ENCODE data around the gene KCNN2. TPM values are rescaled to one million over a fixed set of nuclear protein-coding genes. Genes with fewer than 3 reads are reported as not detected.

Gene KCNN2
- total RNA-seq, 1 donor: not detected

DNA sequence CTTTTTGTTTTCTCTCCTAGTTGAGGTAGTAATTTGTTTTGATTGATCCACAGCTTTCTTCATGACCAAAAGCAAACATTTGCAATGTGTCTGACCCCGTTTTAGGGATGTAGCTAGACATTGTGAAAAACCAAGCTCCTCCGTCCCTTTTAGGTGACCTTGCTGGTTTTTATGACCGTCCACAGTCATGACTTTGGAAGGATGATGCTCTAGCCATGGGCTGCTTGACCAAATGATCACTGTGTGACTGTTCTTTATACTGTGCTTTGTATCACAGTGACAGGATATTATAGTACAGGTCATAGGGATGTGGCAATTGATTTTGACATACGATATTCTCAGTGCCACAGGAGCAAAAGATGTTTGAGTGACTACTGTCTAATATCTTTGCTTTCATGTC lies 54.4 kb downstream of the KCNN2 start:
- no peaks in the 10 kb centered on the region for H3K27me3 ChIP-seq (ENCODE audit: insufficient read depth, low read length)
- H2AFZ ChIP-seq (ENCODE audit: low read length): no peak overlapping the region
- H4K20me1 ChIP-seq (ENCODE audit: insufficient read depth, low read length): no peaks in the 10 kb centered on the region
- H3K36me3 ChIP-seq (ENCODE audit: insufficient read depth, low read length): no peaks in the 10 kb centered on the region
- no peak overlapping the region for H3K27ac ChIP-seq (ENCODE audit: low read depth, low read length)
- no peak overlapping the region for H3K4me2 ChIP-seq (ENCODE audit: insufficient read depth, low read length)
- DNase-seq (ENCODE audit: insufficient read length, low spot score, missing footprints): no peak
- TF ChIP-seq, protein P1, sequence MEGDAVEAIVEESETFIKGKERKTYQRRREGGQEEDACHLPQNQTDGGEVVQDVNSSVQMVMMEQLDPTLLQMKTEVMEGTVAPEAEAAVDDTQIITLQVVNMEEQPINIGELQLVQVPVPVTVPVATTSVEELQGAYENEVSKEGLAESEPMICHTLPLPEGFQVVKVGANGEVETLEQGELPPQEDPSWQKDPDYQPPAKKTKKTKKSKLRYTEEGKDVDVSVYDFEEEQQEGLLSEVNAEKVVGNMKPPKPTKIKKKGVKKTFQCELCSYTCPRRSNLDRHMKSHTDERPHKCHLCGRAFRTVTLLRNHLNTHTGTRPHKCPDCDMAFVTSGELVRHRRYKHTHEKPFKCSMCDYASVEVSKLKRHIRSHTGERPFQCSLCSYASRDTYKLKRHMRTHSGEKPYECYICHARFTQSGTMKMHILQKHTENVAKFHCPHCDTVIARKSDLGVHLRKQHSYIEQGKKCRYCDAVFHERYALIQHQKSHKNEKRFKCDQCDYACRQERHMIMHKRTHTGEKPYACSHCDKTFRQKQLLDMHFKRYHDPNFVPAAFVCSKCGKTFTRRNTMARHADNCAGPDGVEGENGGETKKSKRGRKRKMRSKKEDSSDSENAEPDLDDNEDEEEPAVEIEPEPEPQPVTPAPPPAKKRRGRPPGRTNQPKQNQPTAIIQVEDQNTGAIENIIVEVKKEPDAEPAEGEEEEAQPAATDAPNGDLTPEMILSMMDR (IDR thresholded peaks at IDR 0.05; ENCODE audit: extremely low read depth, low read depth, low read length): no peak
- no peak overlapping the region for H3K4me3 ChIP-seq (ENCODE audit: insufficient read depth, low read length)
- H3K4me1 ChIP-seq (ENCODE audit: insufficient read depth, low read length): no peaks in the 10 kb centered on the region
- H3K79me2 ChIP-seq (ENCODE audit: insufficient read depth, low read length): no peaks in the 10 kb centered on the region
- no peaks in the 10 kb centered on the region for H3K9me3 ChIP-seq (ENCODE audit: low read depth, low read length)

DNA sequence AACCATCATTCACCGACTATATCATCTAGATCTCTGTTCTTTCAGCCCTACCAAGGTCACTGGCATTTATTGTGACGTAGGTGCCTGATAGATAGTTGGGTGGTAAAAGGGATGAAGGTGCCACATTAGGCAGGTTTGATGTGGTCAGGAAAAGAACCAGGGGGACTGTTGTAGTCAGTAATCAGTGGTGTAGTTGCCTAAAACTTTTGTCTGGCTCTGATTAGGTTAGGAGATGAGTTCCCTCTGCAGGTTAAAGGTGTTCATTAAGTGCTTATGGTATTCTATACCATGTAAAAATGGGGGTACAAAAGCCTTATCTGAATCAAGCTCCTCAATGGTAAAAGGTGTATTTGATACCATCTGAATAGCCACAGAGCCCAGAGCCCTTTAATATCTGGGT lies 55.6 kb downstream of the KCNN2 start:
- H3K4me1 ChIP-seq (ENCODE audit: insufficient read depth, low read length): no peaks in the 10 kb centered on the region
- H3K79me2 ChIP-seq (ENCODE audit: insufficient read depth, low read length): no peaks in the 10 kb centered on the region
- H3K4me3 ChIP-seq (ENCODE audit: insufficient read depth, low read length): no peak overlapping the region
- no peak for DNase-seq (ENCODE audit: insufficient read length, low spot score, missing footprints)
- H4K20me1 ChIP-seq (ENCODE audit: insufficient read depth, low read length): no peaks in the 10 kb centered on the region
- no peak overlapping the region for H3K27ac ChIP-seq (ENCODE audit: low read depth, low read length)
- TF ChIP-seq, protein P1 (IDR thresholded peaks at IDR 0.05; ENCODE audit: extremely low read depth, low read depth, low read length): no peak
- H3K36me3 ChIP-seq (ENCODE audit: insufficient read depth, low read length): no peaks in the 10 kb centered on the region
- H3K4me2 ChIP-seq (ENCODE audit: insufficient read depth, low read length): no peak overlapping the region
- H3K27me3 ChIP-seq (ENCODE audit: insufficient read depth, low read length): no peaks in the 10 kb centered on the region
- no peaks in the 10 kb centered on the region for H3K9me3 ChIP-seq (ENCODE audit: low read depth, low read length)
- no peak overlapping the region for H2AFZ ChIP-seq (ENCODE audit: low read length)

DNA sequence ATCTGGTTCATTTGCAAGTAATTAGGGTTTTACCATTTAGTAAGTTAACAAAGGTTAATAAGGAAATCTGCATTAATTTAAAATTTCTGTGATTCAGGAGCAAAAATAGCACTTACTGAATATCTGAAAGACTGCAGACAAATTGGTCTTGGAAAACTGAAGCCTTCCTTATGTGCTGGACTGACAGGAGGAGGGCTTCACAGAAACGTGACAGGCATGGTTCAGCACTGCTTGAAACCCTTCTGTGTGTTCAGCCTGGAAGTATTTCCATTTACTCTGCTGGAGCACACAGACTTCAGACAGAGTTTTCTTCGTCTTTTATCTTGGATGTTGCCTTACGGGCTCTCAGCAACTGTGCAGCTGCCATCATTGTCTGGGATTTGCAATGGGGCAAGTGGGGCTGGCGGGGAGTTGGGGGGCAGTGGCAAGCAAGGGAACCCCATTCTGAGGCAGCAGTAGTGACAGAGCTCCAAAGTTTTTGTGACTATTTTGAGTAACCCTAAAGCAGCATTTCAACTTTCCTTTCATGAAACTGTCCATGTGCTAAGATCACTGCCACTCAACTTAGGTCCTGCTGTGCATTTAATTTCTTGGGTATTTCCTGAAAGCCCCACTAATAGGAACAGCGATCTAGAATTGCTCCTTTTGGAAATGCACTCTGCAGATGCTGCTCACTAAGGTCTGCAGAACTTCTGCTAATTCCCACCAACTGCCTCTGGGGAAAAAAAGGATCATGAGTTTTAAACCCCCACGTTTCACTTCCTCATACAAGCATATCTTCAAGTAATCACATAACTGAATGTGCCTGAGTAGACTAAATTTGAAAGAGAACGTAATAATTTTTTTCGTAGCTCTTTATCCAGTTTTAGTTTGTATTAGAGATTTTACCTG lies 56.6 kb downstream of the KCNN2 start:
- H3K9me3 ChIP-seq (ENCODE audit: low read depth, low read length): no peaks in the 10 kb centered on the region
- TF ChIP-seq, protein P1 (IDR thresholded peaks at IDR 0.05; ENCODE audit: extremely low read depth, low read depth, low read length): no peak
- H3K79me2 ChIP-seq (ENCODE audit: insufficient read depth, low read length): no peaks in the 10 kb centered on the region
- H2AFZ ChIP-seq (ENCODE audit: low read length): no peak overlapping the region
- no peak overlapping the region for H3K27ac ChIP-seq (ENCODE audit: low read depth, low read length)
- H4K20me1 ChIP-seq (ENCODE audit: insufficient read depth, low read length): no peaks in the 10 kb centered on the region
- H3K4me3 ChIP-seq (ENCODE audit: insufficient read depth, low read length): no peak overlapping the region
- no peak for DNase-seq (ENCODE audit: insufficient read length, low spot score, missing footprints)
- H3K4me1 ChIP-seq (ENCODE audit: insufficient read depth, low read length): no peaks in the 10 kb centered on the region
- H3K4me2 ChIP-seq (ENCODE audit: insufficient read depth, low read length): no peak overlapping the region
- no peaks in the 10 kb centered on the region for H3K36me3 ChIP-seq (ENCODE audit: insufficient read depth, low read length)
- H3K27me3 ChIP-seq (ENCODE audit: insufficient read depth, low read length): no peaks in the 10 kb centered on the region

DNA sequence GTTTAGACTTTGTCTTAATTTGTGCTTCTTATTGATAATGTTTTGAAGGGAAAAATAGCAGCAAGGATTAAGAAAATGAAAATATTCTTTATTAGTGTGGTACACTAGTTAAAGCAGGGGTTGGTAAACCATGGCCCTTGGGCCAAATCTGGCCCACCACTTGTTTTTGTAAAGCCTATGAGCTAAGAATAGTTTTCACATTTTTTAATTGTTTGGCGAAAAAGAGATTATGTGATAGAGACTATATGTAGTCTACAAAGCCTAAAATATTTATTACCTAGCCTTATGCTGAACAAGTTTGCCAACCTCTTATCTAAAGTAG lies 57.2 kb downstream of the KCNN2 start:
- Histone ChIP-seq H3K9me3 (ENCODE audit: low read depth, low read length) (no peaks in the 10 kb centered on the region), H3K36me3 (ENCODE audit: insufficient read depth, low read length) (no peaks in the 10 kb centered on the region), H3K4me3 (ENCODE audit: insufficient read depth, low read length) (no peak overlapping the region), H3K27me3 (ENCODE audit: insufficient read depth, low read length) (no peaks in the 10 kb centered on the region), H3K27ac (ENCODE audit: low read depth, low read length) (no peak overlapping the region), H3K4me2 (ENCODE audit: insufficient read depth, low read length) (no peak overlapping the region), H3K79me2 (ENCODE audit: insufficient read depth, low read length) (no peaks in the 10 kb centered on the region), H4K20me1 (ENCODE audit: insufficient read depth, low read length) (no peaks in the 10 kb centered on the region), H3K4me1 (ENCODE audit: insufficient read depth, low read length) (no peaks in the 10 kb centered on the region), H2AFZ (ENCODE audit: low read length) (no peak overlapping the region)
- no peak for DNase-seq (ENCODE audit: insufficient read length, low spot score, missing footprints)
- TF ChIP-seq, protein P1 (IDR thresholded peaks at IDR 0.05; ENCODE audit: extremely low read depth, low read depth, low read length): no peak
